ENCODE data around the gene TBC1D4. TPM values are rescaled to one million over a fixed set of nuclear protein-coding genes. Genes with fewer than 3 reads are reported as not detected.

Gene TBC1D4
- total and polyA plus RNA-seq, 2 donors (not counting 1 experiment from before 2014, with no cell fraction given), result 10.3 to 15.4 TPM

GRCh38 chr13:75493156-75493555 lies 11.2 kb upstream of the TBC1D4 start:
- DNase-seq (ENCODE audit: low read depth in 2 of 2), result no peak
- Histone ChIP-seq H3K9ac (ENCODE audit: insufficient read depth, low read length) (no peak overlapping the region), H3K4me1 (ENCODE audit: control insufficient read depth, extremely low read depth, insufficient read depth, low read length) (no peaks in the 10 kb centered on the region), H3K27ac (ENCODE audit: insufficient read depth, low read length) (no peak overlapping the region), H3K27me3 (ENCODE audit: control insufficient read depth, insufficient read depth, low read length) (no peaks in the 10 kb centered on the region), H3K79me2 (ENCODE audit: control insufficient read depth, insufficient read depth, low read length) (no peaks in the 10 kb centered on the region), H4K20me1 (ENCODE audit: control insufficient read depth, extremely low read depth, insufficient read depth, low read length) (no peaks in the 10 kb centered on the region), H2AFZ (ENCODE audit: low read length) (no peak overlapping the region), H3K9me3 (ENCODE audit: control insufficient read depth, insufficient read depth, low read depth, low read length) (no peaks in the 10 kb centered on the region), H3K4me2 (ENCODE audit: extremely low read depth, insufficient read depth, low read length) (no peak overlapping the region), H3K36me3 (ENCODE audit: control insufficient read depth, insufficient read depth, low read length) (no peaks in the 10 kb centered on the region), H3K4me3 (replicated peaks in 1 of 4; ENCODE audit: control extremely low read depth in 1 of 4, insufficient read depth in 1 of 4, low read depth in 3 of 4, low read length in 4 of 4) (no peak overlapping the region)
- no peak for TF ChIP-seq EZH2 (IDR thresholded peaks at IDR 0.05; ENCODE audit: low read length, missing control alignments)
- TF ChIP-seq, protein P1, sequence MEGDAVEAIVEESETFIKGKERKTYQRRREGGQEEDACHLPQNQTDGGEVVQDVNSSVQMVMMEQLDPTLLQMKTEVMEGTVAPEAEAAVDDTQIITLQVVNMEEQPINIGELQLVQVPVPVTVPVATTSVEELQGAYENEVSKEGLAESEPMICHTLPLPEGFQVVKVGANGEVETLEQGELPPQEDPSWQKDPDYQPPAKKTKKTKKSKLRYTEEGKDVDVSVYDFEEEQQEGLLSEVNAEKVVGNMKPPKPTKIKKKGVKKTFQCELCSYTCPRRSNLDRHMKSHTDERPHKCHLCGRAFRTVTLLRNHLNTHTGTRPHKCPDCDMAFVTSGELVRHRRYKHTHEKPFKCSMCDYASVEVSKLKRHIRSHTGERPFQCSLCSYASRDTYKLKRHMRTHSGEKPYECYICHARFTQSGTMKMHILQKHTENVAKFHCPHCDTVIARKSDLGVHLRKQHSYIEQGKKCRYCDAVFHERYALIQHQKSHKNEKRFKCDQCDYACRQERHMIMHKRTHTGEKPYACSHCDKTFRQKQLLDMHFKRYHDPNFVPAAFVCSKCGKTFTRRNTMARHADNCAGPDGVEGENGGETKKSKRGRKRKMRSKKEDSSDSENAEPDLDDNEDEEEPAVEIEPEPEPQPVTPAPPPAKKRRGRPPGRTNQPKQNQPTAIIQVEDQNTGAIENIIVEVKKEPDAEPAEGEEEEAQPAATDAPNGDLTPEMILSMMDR (conservative IDR thresholded peaks at IDR 0.05 in 1 of 2, IDR thresholded peaks at IDR 0.05 in 1 of 2; ENCODE audit: low read depth in 1 of 2, low read length in 2 of 2), result no peak

DNA sequence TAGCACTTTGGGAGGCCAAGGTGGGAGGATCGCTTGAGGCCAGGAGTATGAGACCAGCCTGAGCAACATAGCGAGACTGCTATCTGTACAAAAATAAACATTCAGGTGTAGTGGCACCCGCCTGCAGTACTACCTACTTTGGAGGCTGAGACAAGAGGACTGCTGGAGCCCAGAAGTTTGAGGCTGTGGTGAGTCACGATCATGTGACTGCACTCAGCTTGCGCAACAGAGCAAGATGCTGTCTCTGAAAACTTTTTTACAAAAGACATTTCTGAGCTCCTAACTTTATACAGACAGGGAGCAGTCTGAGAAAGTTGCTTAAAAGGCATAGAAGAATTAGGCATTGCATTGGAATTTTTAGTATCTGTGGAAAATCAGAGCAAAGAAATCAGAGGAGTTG lies 10.4 kb upstream of the TBC1D4 start:
- Histone ChIP-seq H2AFZ (ENCODE audit: low read length) (no peak overlapping the region), H3K9ac (ENCODE audit: insufficient read depth, low read length) (no peak overlapping the region), H3K4me1 (ENCODE audit: control insufficient read depth, extremely low read depth, insufficient read depth, low read length) (no peaks in the 10 kb centered on the region), H3K79me2 (ENCODE audit: control insufficient read depth, insufficient read depth, low read length) (no peaks in the 10 kb centered on the region), H3K36me3 (ENCODE audit: control insufficient read depth, insufficient read depth, low read length) (no peaks in the 10 kb centered on the region), H3K9me3 (ENCODE audit: control insufficient read depth, insufficient read depth, low read depth, low read length) (no peaks in the 10 kb centered on the region), H3K4me3 (replicated peaks in 1 of 4; ENCODE audit: control extremely low read depth in 1 of 4, insufficient read depth in 1 of 4, low read depth in 3 of 4, low read length in 4 of 4) (no peak overlapping the region), H3K4me2 (ENCODE audit: extremely low read depth, insufficient read depth, low read length) (no peak overlapping the region), H4K20me1 (ENCODE audit: control insufficient read depth, extremely low read depth, insufficient read depth, low read length) (no peaks in the 10 kb centered on the region), H3K27ac (ENCODE audit: insufficient read depth, low read length) (no peak overlapping the region), H3K27me3 (ENCODE audit: control insufficient read depth, insufficient read depth, low read length) (no peaks in the 10 kb centered on the region)
- TF ChIP-seq, protein P1 (conservative IDR thresholded peaks at IDR 0.05 in 1 of 2, IDR thresholded peaks at IDR 0.05 in 1 of 2; ENCODE audit: low read depth in 1 of 2, low read length in 2 of 2), result no peak
- no peak for TF ChIP-seq EZH2 (IDR thresholded peaks at IDR 0.05; ENCODE audit: low read length, missing control alignments)
- peak; percentile 24 to 56 for DNase-seq (ENCODE audit: low read depth in 2 of 2)

GRCh38 chr13:75491376-75491775 lies 9.4 kb upstream of the TBC1D4 start:
- H3K4me2 ChIP-seq (ENCODE audit: extremely low read depth, insufficient read depth, low read length), result no peak overlapping the region
- no peak overlapping the region for H2AFZ ChIP-seq (ENCODE audit: low read length)
- TF ChIP-seq, protein P1 (conservative IDR thresholded peaks at IDR 0.05 in 1 of 2, IDR thresholded peaks at IDR 0.05 in 1 of 2; ENCODE audit: low read depth in 1 of 2, low read length in 2 of 2), result no peak
- TF ChIP-seq EZH2 (IDR thresholded peaks at IDR 0.05; ENCODE audit: low read length, missing control alignments), result no peak
- H3K27ac ChIP-seq (ENCODE audit: insufficient read depth, low read length), result no peak overlapping the region
- H3K27me3 ChIP-seq (ENCODE audit: control insufficient read depth, insufficient read depth, low read length), result no peaks in the 10 kb centered on the region
- no peak for DNase-seq (ENCODE audit: low read depth in 2 of 2)
- H3K79me2 ChIP-seq (ENCODE audit: control insufficient read depth, insufficient read depth, low read length), result no peaks in the 10 kb centered on the region
- no peak overlapping the region for H3K9ac ChIP-seq (ENCODE audit: insufficient read depth, low read length)
- no peak overlapping the region for H3K4me3 ChIP-seq (replicated peaks in 1 of 4; ENCODE audit: control extremely low read depth in 1 of 4, insufficient read depth in 1 of 4, low read depth in 3 of 4, low read length in 4 of 4)
- no peaks in the 10 kb centered on the region for H4K20me1 ChIP-seq (ENCODE audit: control insufficient read depth, extremely low read depth, insufficient read depth, low read length)
- no peaks in the 10 kb centered on the region for H3K9me3 ChIP-seq (ENCODE audit: control insufficient read depth, insufficient read depth, low read depth, low read length)
- H3K36me3 ChIP-seq (ENCODE audit: control insufficient read depth, insufficient read depth, low read length), result no peaks in the 10 kb centered on the region
- no peaks in the 10 kb centered on the region for H3K4me1 ChIP-seq (ENCODE audit: control insufficient read depth, extremely low read depth, insufficient read depth, low read length)

All from fibroblast of lung (primary cell).